A549 (cell line): ENCODE measurements around the gene TMEM51. TPM values are rescaled to one million over a fixed set of nuclear protein-coding genes. Genes with fewer than 3 reads are reported as not detected.

Source experiments
- ATAC-seq, 2 experiments: fragments of 200-7000 bp in 1 of 2; fragments of >200 bp in 1 of 2; cut with Nextera tagmentation in 1 of 2; cut with Tn5 transposase in 1 of 2; 3 replicates each; pipeline versions ENCODE4 v1.8.0 to v1.9.1; 2018 to 2020; ENCODE audit warnings: mild to moderate bottlenecking in 1 of 2, moderate library complexity in 1 of 2
- CTCF ChIA-PET: fragments of 300-600 bp; sonication (Branson Sonifier 250); formaldehyde crosslinking; extraction: SDS; loops from one replicate; lab custom pipeline; 2021; ENCODE audit warnings: antibody characterized with exemption, inconsistent platforms; lab: Yijun Ruan, JAX
- POLR2A ChIA-PET: fragments of 350-600 bp; formaldehyde crosslinking; extraction: SDS; loops from one replicate; lab custom pipeline; 2021; ENCODE audit warnings: antibody characterized with exemption, inconsistent platforms; lab: Yijun Ruan, JAX
- DNase-seq, 2 experiments: peaks; one replicate each; pipeline versions ENCODE4 v3.0.0 to v3.0.0-alpha.2; 2011 to 2016; ENCODE audit warnings: low read depth in 1 of 2, low spot score in 1 of 2
- FAIRE-seq: peaks from 2 replicates; lab custom pipeline; 2011; peaks lifted over from hg19 to GRCh38; lab: Jason Lieb, UNC
- H3K27ac ChIP-seq, 2 experiments: fragments of >200 bp; sonication (Bioruptor Twin); formaldehyde crosslinking; 3 replicates each; pipeline ENCODE4 v1.5.1; 2016 to 2017
- H3K4me1 ChIP-seq: fragments of >200 bp; sonication (Bioruptor Twin); formaldehyde crosslinking; 3 replicates; pipeline ENCODE4 v1.6.1; 2016
- H3K4me2 ChIP-seq: fragments of >200 bp; sonication (Bioruptor Twin); formaldehyde crosslinking; 3 replicates; pipeline ENCODE4 v1.6.1; 2016
- H3K4me3 ChIP-seq: fragments of >200 bp; sonication (Bioruptor Twin); formaldehyde crosslinking; 3 replicates; pipeline ENCODE4 v1.5.1; 2016
- H3K9me3 ChIP-seq: fragments of >200 bp; sonication (Bioruptor Twin); formaldehyde crosslinking; 3 replicates; pipeline ENCODE4 v1.6.1; 2016
- ELK1 ChIP-seq: fragments of 150-350 bp; IDR thresholded peaks from 2 replicates; pipeline ENCODE4 v1.6.1; 2014; ENCODE audit warnings: low read depth, mild to moderate bottlenecking, low read length
- ESRRA ChIP-seq: fragments of 150-350 bp; IDR thresholded peaks from 2 replicates; pipeline ENCODE4 v1.6.1; 2014; ENCODE audit warnings: mild to moderate bottlenecking, low read length, borderline replicate concordance
- FOSL2 ChIP-seq, 2 experiments: fragments of 450-650 bp in 1 of 2; fragments of >200 bp in 1 of 2; sonication (Bioruptor Twin) in 1 of 2; formaldehyde crosslinking; IDR thresholded peaks; 2 replicates each; pipeline versions ENCODE4 v1.5.0 to v1.6.1; 2016 to 2020; ENCODE audit warnings: mild to moderate bottlenecking in 1 of 2, moderate library complexity in 1 of 2
- FOXS1 ChIP-seq: fragments of 250-450 bp; sonication (Bioruptor Pico); IDR thresholded peaks from 2 replicates; pipeline ENCODE4 v1.5.0; 2020; ENCODE audit warnings: mild to moderate bottlenecking, moderate library complexity
- HDAC2 ChIP-seq: fragments of 200-600 bp; sonication (generic); IDR thresholded peaks from 2 replicates; pipeline ENCODE4 v1.6.1; 2016
- HES2 ChIP-seq: fragments of >200 bp; sonication (Bioruptor Twin); formaldehyde crosslinking; IDR thresholded peaks from 2 replicates; pipeline ENCODE4 v1.6.1; 2016
- HOXB13 ChIP-seq: fragments of 250-450 bp; sonication (Bioruptor Pico); IDR thresholded peaks from 2 replicates; pipeline ENCODE4 v1.5.0; 2020; ENCODE audit warnings: low read depth, mild to moderate bottlenecking, moderate library complexity
- HOXB5 ChIP-seq: fragments of 250-450 bp; sonication (Bioruptor Pico); IDR thresholded peaks from 2 replicates; pipeline ENCODE4 v1.5.0; 2020; ENCODE audit warnings: mild to moderate bottlenecking, moderate library complexity
- KDM5A ChIP-seq: fragments of 200-600 bp; sonication (generic); IDR thresholded peaks from 2 replicates; pipeline ENCODE4 v1.6.1; 2016; ENCODE audit warnings: antibody characterized with exemption, mild to moderate bottlenecking
- NR3C1 ChIP-seq: fragments of >200 bp; sonication (Bioruptor Twin); formaldehyde crosslinking; IDR thresholded peaks from 3 replicates; pipeline ENCODE4 v1.6.1; 2017
- PBX3 ChIP-seq: IDR thresholded peaks from 2 replicates; pipeline ENCODE4 v1.6.1; 2012
- PHF8 ChIP-seq: fragments of 200-600 bp; sonication (generic); IDR thresholded peaks from 2 replicates; pipeline ENCODE4 v1.6.1; 2016; ENCODE audit warnings: low read depth, mild to moderate bottlenecking, antibody characterized with exemption, moderate library complexity, borderline replicate concordance
- POLR2A ChIP-seq: IDR thresholded peaks from 2 replicates; pipeline ENCODE4 v1.6.1; 2012; ENCODE audit warnings: mild to moderate bottlenecking, low read length
- RAD21 ChIP-seq, 2 experiments: fragments of >200 bp in 1 of 2; sonication (Bioruptor Twin) in 1 of 2; formaldehyde crosslinking in 1 of 2; IDR thresholded peaks in 1 of 2; conservative IDR thresholded peaks in 1 of 2; 2 replicates in 1 of 2; 3 replicates in 1 of 2; pipeline ENCODE4 v1.6.1; 2012 to 2018; ENCODE audit warnings: inconsistent platforms in 1 of 2
- RARB ChIP-seq: fragments of 250-450 bp; sonication (Bioruptor Pico); IDR thresholded peaks from 2 replicates; pipeline ENCODE4 v1.8.0; 2021; ENCODE audit warnings: mild to moderate bottlenecking, moderate library complexity
- RCOR1 ChIP-seq: fragments of 150-350 bp; IDR thresholded peaks from 2 replicates; pipeline ENCODE4 v1.6.1; 2014; ENCODE audit warnings: antibody characterized with exemption, low read length, low read depth
- RFX5 ChIP-seq: fragments of 450-650 bp; IDR thresholded peaks from 2 replicates; pipeline ENCODE4 v1.7.1; 2014; ENCODE audit warnings: antibody characterized with exemption, mild to moderate bottlenecking, moderate library complexity
- TP53 ChIP-seq: fragments of 250-450 bp; sonication (Bioruptor Pico); IDR thresholded peaks from 2 replicates; pipeline ENCODE4 v1.5.0; 2021; ENCODE audit warnings: mild to moderate bottlenecking, moderate library complexity
- ZC3H11A ChIP-seq: fragments of 450-650 bp; IDR thresholded peaks from 2 replicates; pipeline ENCODE4 v1.6.1; 2014; ENCODE audit warnings: antibody characterized with exemption, mild to moderate bottlenecking
- ZNF302 ChIP-seq: fragments of 250-450 bp; sonication (Bioruptor Pico); IDR thresholded peaks from 2 replicates; pipeline ENCODE4 v1.9.0; 2021; ENCODE audit warnings: inconsistent platforms, mild to moderate bottlenecking, moderate library complexity
- WGBS: methylation state at CpG from one replicate; pipeline ENCODE4 v1.1.6; 2017; ENCODE audit errors: missing lambda C conversion rate; 5-methylcytosine and 5-hydroxymethylcytosine counted together
- polyA plus RNA-seq, 4 experiments: library from polyadenylated mRNA; depleted of rRNA in 3 of 4; stranded (reverse); fragments of >200 nt; fragmentation: RNase III in 1 of 4; extraction: RNeasy Plus Mini Kit Qiagen cat#74134 plus additional on column Dnase treatment in 1 of 4; gene quantifications; 2 replicates in 3 of 4; 3 replicates in 1 of 4; pipeline ENCODE4 v1.2.3, GENCODE V29; 2011 to 2017
- TF ChIP-seq, protein P1 (sequence below): IDR thresholded peaks from 2 replicates; pipeline ENCODE4 v1.6.1; 2012; ENCODE audit warnings: low read depth, borderline replicate concordance

Gene TMEM51
- polyA plus RNA-seq, 2 of the 4 experiments (the other 2 are of a cell fraction): 20.0 to 22.8 TPM

- TF ChIP-seq ESRRA (no peak), ELK1 (no peak), ZNF302 (CRISPR knock-in tag) (no peak)
- TF ChIP-seq, all 56 proteins: peak for 0
These were observed 2.6 kb downstream of the TMEM51 start (continued) for GRCh38 chr1:15155888-15156741.

DNA sequence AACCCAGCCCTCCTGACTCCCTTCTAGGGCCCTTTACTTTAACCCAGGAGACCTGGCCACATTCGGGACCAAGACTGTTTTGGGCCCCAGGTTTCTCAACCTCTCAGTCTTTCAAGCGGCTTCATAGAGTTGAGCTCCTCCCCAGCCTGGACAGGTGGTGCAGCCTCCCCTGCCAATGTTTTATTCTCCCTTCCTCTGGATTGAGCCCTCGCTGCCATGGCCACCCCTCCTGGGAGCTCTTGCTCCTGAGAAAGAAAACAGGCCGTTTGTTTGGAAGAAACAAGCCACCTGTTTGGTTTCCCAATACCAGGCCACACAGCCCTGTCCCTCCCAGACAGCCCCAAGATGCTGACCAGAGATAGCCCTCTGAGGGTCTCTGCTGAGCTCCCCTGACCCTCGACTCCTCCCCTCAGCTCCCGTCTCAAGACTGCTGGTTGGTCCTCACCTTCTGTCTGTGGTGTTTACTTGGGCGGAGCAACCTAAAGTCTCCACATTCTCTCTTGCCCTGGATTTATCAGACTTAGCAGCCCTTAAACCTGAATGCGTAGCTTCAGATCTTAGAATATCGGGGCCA is 3.3 kb downstream of the TMEM51 start:
- Histone ChIP-seq H3K4me2 (peak overlapping the region; percentile 99), H3K27ac (peak overlapping the region; percentile 79 to 99), H3K9me3 (no peaks in the 10 kb centered on the region), H3K4me1 (peaks cover 65% of the 10 kb centered on the region)
- DNase-seq (no peak), ATAC-seq (no peak)
- TF ChIP-seq HOXB5 (CRISPR knock-in tag) (no peak), FOSL2 (IDR thresholded peaks at IDR 0.05) (no peak), FOSL2 (CRISPR knock-in tag; IDR thresholded peaks at IDR 0.05) (no peak), HES2 (no peak), RARB (no peak), KDM5A (no peak), PHF8 (no peak), POLR2A (no peak), ZC3H11A (no peak), PBX3 (no peak), NR3C1 (no peak), ESRRA (no peak), HDAC2 (no peak), RCOR1 (no peak), HOXB13 (no peak), FOXS1 (CRISPR knock-in tag) (no peak), TP53 (CRISPR knock-in tag) (no peak), RAD21 (conservative IDR thresholded peaks at IDR 0.05 in 1 of 2, IDR thresholded peaks at IDR 0.05 in 1 of 2) (no peak), RFX5 (no peak)
- TF ChIP-seq, protein P1, sequence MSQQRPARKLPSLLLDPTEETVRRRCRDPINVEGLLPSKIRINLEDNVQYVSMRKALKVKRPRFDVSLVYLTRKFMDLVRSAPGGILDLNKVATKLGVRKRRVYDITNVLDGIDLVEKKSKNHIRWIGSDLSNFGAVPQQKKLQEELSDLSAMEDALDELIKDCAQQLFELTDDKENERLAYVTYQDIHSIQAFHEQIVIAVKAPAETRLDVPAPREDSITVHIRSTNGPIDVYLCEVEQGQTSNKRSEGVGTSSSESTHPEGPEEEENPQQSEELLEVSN: no peak
- TF ChIP-seq, all 56 proteins: peak for 0
- H3K4me3 ChIP-seq: no peak overlapping the region
- ChIA-PET CTCF (interaction anchor here (0.6 to 8.4 kb wide), 9 partner anchors 11 to 147 kb away, joined by 3 to 133 read pairs (median 3); no protein-coding TSS in a partner anchor), POLR2A (no interaction called here)
- no peak for FAIRE-seq
- 64% methylated on average over 9 of the region's 9 CpGs for WGBS
